HEK293 (cell line): ENCODE data around the gene ZNF587B.
"Not testable (repeated sequence)": the region's sequence is repeated elsewhere in the genome, so short reads cannot be mapped to it uniquely, and the experiment has no call there.

ENCODE experiments used
- CTCF ChIA-PET: fragments of 350-600 bp; formaldehyde crosslinking; extraction: SDS; loops from one replicate; lab custom pipeline; 2021; ENCODE audit warnings: antibody characterized with exemption; lab: Yijun Ruan, JAX
- POLR2A ChIA-PET: fragments of 300-600 bp; formaldehyde crosslinking; extraction: SDS; loops from one replicate; lab custom pipeline; 2020; ENCODE audit warnings: antibody characterized with exemption, inconsistent platforms; lab: Yijun Ruan, JAX
- H3K27ac ChIP-seq: fragments of 200-500 bp; sonication (Bioruptor generic); 2 replicates; pipeline ENCODE4 v1.5.1; 2014; ENCODE audit warnings: low read depth, low read length, control low read depth, inconsistent platforms; ENCODE audit errors: extremely low read depth
- H3K36me3 ChIP-seq, 2 experiments: fragments of 200-500 bp in 1 of 2; sonication (Bioruptor generic) in 1 of 2; 1 replicate in 1 of 2; 2 replicates in 1 of 2; pipeline ENCODE4 v1.5.1; 2014 to 2017; ENCODE audit warnings: inconsistent platforms in 2 of 2, low read length in 2 of 2; ENCODE audit not compliant: control insufficient read depth in 2 of 2, insufficient read depth in 1 of 2
- H3K4me1 ChIP-seq: fragments of 200-500 bp; sonication (Bioruptor generic); 2 replicates; pipeline ENCODE4 v1.5.1; 2014; ENCODE audit warnings: mild to moderate bottlenecking, low read length, inconsistent platforms; ENCODE audit not compliant: control insufficient read depth, insufficient read depth
- H3K4me3 ChIP-seq: 2 replicates; pipeline ENCODE4 v1.5.1; 2011; ENCODE audit warnings: low read depth, mild to moderate bottlenecking, control low read depth, low read length, moderate library complexity
- H3K9me3 ChIP-seq: fragments of 200-500 bp; sonication (Bioruptor generic); 2 replicates; pipeline ENCODE4 v1.5.1; 2014; ENCODE audit warnings: low read depth, low read length, inconsistent platforms; ENCODE audit not compliant: control insufficient read depth, insufficient read depth
- YY2 ChIP-seq: fragments of 450-650 bp; formaldehyde crosslinking; IDR thresholded peaks from 2 replicates; pipeline ENCODE4 v1.5.1; 2016; ENCODE audit warnings: missing biosample characterization, missing genetic modification characterization
- ZNF223 ChIP-seq: fragments of 450-650 bp; formaldehyde crosslinking; IDR thresholded peaks from 2 replicates; pipeline ENCODE4 v1.5.1; 2016; ENCODE audit warnings: missing biosample characterization, missing genetic modification characterization
- ZNF610 ChIP-seq: fragments of 450-650 bp; formaldehyde crosslinking; IDR thresholded peaks from 2 replicates; pipeline ENCODE4 v1.5.1; 2016; ENCODE audit warnings: missing biosample characterization, missing genetic modification characterization, borderline replicate concordance
- ZNF626 ChIP-seq: fragments of 450-650 bp; sonication (Bioruptor Pico); formaldehyde crosslinking; IDR thresholded peaks from 2 replicates; pipeline ENCODE4 v1.5.1; 2018; ENCODE audit warnings: missing biosample characterization, missing genetic modification characterization, inconsistent platforms
- ZNF677 ChIP-seq: fragments of 450-650 bp; IDR thresholded peaks from 2 replicates; pipeline ENCODE4 v1.5.0; 2018; ENCODE audit warnings: missing biosample characterization, mild to moderate bottlenecking, missing genetic modification characterization, moderate library complexity
- ZNF768 ChIP-seq: fragments of 450-650 bp; formaldehyde crosslinking; IDR thresholded peaks from 2 replicates; pipeline ENCODE4 v1.5.1; 2018; ENCODE audit warnings: missing biosample characterization, mild to moderate bottlenecking, missing genetic modification characterization
- TF ChIP-seq, protein P1 (sequence below): fragments of 450-650 bp; formaldehyde crosslinking; IDR thresholded peaks from 2 replicates; pipeline ENCODE4 v1.5.1; 2016; ENCODE audit warnings: missing biosample characterization, missing genetic modification characterization
- TF ChIP-seq, protein P2 (sequence below): fragments of 450-650 bp; formaldehyde crosslinking; IDR thresholded peaks from 2 replicates; pipeline ENCODE4 v1.5.1; 2016; ENCODE audit warnings: missing biosample characterization, missing genetic modification characterization
- TF ChIP-seq, protein P3 (sequence below): fragments of 450-650 bp; formaldehyde crosslinking; IDR thresholded peaks from 2 replicates; pipeline ENCODE4 v1.5.1; 2016; ENCODE audit warnings: missing biosample characterization, missing genetic modification characterization

The ZNF587B gene

DNA sequence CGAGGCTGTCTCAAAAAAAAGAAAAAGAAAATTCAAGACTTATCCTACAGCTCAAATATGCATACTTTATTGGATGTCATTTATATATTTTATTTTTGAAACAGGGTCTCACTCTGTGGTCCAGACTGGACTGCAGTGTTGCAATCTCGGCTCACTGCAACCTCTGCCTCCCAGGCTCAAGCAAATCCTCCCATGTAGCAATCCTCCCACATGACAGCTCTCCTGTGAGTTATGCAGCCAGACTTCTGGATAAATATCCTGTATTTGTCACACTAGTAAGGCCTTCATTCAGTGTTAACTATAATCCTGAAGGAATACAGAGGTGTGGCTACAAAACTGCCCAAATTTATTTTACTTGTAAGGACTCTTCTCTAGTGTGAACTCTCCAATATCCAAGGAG lies 22.6 kb upstream of the ZNF587B start:
- peaks cover 6% of the 10 kb centered on the region; the same call in 1 of the 2 replicates for H3K4me1 ChIP-seq
- ChIA-PET CTCF (no interaction called here), POLR2A (interaction anchor here (0.7 kb wide), 1 partner anchor 12 kb away, joined by 3 read pairs; no protein-coding TSS in a partner anchor)
- H3K27ac ChIP-seq: no peak overlapping the region
- H3K4me3 ChIP-seq: no peak overlapping the region
- H3K36me3 ChIP-seq: peaks cover 46 to 53% of the 10 kb centered on the region in 2 experiments
- no peaks in the 10 kb centered on the region for H3K9me3 ChIP-seq
- TF ChIP-seq ZNF677 (tag by site-specific recombination): no peak
- TF ChIP-seq, protein P1, sequence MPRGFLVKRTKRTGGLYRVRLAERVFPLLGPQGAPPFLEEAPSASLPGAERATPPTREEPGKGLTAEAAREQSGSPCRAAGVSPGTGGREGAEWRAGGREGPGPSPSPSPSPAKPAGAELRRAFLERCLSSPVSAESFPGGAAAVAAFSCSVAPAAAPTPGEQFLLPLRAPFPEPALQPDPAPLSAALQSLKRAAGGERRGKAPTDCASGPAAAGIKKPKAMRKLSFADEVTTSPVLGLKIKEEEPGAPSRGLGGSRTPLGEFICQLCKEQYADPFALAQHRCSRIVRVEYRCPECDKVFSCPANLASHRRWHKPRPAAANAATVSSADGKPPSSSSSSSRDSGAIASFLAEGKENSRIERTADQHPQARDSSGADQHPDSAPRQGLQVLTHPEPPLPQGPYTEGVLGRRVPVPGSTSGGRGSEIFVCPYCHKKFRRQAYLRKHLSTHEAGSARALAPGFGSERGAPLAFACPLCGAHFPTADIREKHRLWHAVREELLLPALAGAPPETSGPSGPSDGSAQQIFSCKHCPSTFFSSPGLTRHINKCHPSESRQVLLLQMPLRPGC: no peak

DNA sequence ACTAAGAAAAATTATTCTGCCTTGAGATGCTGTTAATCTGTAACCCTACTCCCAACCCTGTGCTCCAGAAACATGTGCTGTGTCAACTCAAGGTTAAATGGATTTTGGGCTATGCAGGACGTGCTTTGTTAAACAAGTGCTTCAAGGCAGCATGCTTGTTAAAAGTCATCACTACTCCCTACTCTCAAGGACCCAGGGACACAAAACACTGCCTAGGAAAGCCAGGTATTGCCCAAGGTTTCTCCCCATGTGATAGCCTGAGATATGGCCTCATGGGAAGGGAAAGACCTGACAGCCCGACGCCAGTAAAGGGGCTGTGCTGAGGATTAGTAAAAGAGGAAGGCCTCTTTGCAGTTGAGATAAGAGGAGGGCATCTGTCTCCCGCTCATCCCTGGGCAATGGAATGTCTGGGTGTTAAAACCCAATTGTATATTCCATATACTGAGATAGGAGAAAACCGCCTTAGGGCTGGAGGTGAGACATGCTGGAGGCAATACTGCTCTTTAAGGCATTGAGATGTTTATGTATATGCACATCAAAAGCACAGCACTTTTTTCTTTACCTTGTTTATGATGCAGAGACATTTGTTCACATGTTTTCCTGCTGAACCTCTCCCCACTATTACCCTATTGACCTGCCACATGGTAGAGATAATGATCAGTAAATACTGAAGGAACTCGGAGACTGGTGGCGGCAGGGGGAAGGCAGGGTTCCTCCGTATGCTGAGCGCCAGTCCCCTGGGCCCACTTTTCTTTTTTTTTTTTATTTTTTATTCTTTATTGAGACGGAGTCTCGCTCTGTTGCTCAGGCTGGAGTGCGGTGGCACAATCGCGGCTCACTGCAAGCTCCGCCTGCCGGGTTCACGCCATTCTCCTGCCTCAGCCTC lies 19.4 kb upstream of the ZNF587B start:
- H3K9me3 ChIP-seq, CTCF ChIA-PET, H3K27ac ChIP-seq, H3K4me1 ChIP-seq, H3K4me3 ChIP-seq: not testable (repeated sequence)
- peaks cover 48 to 50% of the 10 kb centered on the region in 2 experiments for H3K36me3 ChIP-seq
- POLR2A ChIA-PET: interaction anchor here (0.6 to 0.7 kb wide), 2 partner anchors 18 to 198 kb away, joined by 4 to 5 read pairs; no protein-coding TSS in a partner anchor

DNA sequence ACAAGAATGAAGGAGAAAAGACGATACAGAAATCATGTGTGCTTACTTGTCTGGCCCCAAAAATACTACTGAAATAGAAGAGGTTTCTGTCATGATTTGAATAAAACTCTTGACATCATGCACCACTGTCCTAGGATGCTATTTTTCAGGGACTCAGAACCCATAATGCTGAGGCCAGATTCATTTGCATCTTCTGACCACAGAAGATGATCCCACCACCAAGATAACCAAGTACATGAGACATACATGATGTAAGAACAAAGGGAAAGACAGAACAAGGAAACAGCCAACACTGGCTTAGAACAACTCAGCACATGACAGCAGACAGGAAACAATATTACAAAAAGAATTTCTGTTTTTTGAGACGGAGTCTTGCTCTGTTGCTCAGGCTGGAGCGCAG lies 17.9 kb upstream of the ZNF587B start:
- Histone ChIP-seq H3K4me1 (no peaks in the 10 kb centered on the region), H3K27ac (no peak overlapping the region), H3K4me3 (no peak overlapping the region), H3K36me3 (peaks cover 34 to 42% of the 10 kb centered on the region in 2 experiments), H3K9me3 (no peaks in the 10 kb centered on the region)
- no peak for TF ChIP-seq ZNF768 (tag by site-specific recombination)
- TF ChIP-seq ZNF610 (tag by site-specific recombination): no peak
- no peak for TF ChIP-seq YY2 (tag by site-specific recombination)
- TF ChIP-seq, protein P2, sequence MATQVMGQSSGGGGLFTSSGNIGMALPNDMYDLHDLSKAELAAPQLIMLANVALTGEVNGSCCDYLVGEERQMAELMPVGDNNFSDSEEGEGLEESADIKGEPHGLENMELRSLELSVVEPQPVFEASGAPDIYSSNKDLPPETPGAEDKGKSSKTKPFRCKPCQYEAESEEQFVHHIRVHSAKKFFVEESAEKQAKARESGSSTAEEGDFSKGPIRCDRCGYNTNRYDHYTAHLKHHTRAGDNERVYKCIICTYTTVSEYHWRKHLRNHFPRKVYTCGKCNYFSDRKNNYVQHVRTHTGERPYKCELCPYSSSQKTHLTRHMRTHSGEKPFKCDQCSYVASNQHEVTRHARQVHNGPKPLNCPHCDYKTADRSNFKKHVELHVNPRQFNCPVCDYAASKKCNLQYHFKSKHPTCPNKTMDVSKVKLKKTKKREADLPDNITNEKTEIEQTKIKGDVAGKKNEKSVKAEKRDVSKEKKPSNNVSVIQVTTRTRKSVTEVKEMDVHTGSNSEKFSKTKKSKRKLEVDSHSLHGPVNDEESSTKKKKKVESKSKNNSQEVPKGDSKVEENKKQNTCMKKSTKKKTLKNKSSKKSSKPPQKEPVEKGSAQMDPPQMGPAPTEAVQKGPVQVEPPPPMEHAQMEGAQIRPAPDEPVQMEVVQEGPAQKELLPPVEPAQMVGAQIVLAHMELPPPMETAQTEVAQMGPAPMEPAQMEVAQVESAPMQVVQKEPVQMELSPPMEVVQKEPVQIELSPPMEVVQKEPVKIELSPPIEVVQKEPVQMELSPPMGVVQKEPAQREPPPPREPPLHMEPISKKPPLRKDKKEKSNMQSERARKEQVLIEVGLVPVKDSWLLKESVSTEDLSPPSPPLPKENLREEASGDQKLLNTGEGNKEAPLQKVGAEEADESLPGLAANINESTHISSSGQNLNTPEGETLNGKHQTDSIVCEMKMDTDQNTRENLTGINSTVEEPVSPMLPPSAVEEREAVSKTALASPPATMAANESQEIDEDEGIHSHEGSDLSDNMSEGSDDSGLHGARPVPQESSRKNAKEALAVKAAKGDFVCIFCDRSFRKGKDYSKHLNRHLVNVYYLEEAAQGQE (tag by site-specific recombination): no peak
- TF ChIP-seq, protein P3, sequence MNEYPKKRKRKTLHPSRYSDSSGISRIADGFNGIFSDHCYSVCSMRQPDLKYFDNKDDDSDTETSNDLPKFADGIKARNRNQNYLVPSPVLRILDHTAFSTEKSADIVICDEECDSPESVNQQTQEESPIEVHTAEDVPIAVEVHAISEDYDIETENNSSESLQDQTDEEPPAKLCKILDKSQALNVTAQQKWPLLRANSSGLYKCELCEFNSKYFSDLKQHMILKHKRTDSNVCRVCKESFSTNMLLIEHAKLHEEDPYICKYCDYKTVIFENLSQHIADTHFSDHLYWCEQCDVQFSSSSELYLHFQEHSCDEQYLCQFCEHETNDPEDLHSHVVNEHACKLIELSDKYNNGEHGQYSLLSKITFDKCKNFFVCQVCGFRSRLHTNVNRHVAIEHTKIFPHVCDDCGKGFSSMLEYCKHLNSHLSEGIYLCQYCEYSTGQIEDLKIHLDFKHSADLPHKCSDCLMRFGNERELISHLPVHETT: no peak
- TF ChIP-seq ZNF626 (tag by site-specific recombination): no peak
- no peak for TF ChIP-seq ZNF223 (tag by site-specific recombination)
- ChIA-PET CTCF (no interaction called here), POLR2A (interaction anchor here (1.0 kb wide), 1 partner anchor 12 kb away, joined by 3 read pairs; no protein-coding TSS in a partner anchor)
